GM10266 (cell line): ENCODE data around the gene MLYCD.

Source experiments
- DNase-seq: peaks from one replicate; pipeline ENCODE4 v3.0.0; 2012; ENCODE audit errors: extremely low spot score
- TF ChIP-seq, protein P1 (sequence below): IDR thresholded peaks from 2 replicates; pipeline ENCODE4 v1.5.1; 2012; ENCODE audit warnings: mild to moderate bottlenecking, low read depth; ENCODE audit not compliant: control insufficient read depth, insufficient read depth; ENCODE audit errors: missing control alignments

Gene MLYCD

GRCh38 chr16:83856792-83857191 lies 42.1 kb upstream of the MLYCD start:
- no peak for DNase-seq
- TF ChIP-seq, protein P1, sequence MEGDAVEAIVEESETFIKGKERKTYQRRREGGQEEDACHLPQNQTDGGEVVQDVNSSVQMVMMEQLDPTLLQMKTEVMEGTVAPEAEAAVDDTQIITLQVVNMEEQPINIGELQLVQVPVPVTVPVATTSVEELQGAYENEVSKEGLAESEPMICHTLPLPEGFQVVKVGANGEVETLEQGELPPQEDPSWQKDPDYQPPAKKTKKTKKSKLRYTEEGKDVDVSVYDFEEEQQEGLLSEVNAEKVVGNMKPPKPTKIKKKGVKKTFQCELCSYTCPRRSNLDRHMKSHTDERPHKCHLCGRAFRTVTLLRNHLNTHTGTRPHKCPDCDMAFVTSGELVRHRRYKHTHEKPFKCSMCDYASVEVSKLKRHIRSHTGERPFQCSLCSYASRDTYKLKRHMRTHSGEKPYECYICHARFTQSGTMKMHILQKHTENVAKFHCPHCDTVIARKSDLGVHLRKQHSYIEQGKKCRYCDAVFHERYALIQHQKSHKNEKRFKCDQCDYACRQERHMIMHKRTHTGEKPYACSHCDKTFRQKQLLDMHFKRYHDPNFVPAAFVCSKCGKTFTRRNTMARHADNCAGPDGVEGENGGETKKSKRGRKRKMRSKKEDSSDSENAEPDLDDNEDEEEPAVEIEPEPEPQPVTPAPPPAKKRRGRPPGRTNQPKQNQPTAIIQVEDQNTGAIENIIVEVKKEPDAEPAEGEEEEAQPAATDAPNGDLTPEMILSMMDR: no peak

DNA sequence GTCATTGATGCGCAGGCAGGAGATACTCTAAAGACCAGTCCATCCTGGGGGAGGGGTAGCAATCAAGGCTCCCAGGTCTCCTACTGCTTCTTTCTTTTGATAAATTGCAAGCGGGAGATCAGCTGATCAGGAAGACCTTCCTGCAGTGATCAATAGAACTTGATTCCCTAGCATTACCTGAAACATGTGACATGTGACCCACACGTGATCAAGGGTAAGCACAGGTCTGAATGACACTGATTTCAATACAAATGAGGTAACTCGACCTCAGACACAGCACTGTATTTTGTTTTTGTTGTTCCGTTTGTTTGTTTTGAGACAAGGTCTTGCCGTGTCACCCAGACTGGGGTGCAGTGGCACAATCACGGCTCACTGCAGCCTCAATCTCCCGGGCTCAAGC lies 39.6 kb upstream of the MLYCD start:
- no peak for DNase-seq
- TF ChIP-seq, protein P1: no peak

DNA sequence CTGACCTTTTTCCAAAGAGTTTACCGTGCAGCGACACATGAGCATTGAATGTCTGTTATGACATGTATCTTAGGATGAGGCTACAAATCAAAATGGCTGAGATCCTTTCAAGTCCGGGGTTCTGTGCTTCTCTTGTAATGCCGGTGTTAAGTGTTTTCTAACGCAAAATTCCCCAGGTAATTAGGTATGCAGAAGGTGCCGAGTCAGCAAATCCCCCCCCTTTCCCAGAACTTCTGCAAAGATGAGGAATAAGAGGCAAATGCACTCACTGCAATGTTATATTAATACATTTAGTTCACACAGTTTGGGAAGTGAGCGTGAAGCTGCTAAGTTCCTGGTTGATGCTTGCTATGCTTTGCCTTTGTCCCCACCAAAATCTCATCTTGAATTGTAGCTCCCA lies 36.3 kb upstream of the MLYCD start:
- DNase-seq: no peak
- TF ChIP-seq, protein P1: no peak

DNA sequence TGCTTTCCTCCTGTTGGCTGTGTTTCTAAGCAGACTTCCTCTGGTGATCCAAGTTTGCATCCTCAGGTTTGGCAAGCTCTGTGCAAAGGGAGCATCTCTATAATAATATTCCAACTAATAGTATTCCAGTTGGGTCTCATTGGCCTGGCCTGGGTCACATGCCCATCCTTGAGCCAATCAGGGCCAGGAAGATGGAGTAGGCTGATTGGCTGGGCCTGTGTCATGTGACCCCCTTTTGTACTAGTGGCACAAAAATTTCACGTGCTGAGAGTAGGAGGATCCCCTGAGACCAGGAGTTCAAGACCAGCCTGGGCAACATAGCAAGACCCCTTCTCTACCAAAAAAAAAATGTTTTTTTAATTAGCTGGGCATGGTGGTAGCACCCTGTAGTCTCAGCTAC lies 35.2 kb upstream of the MLYCD start:
- TF ChIP-seq, protein P1: no peak

GRCh38 chr16:83870830-83871229 lies 28.1 kb upstream of the MLYCD start:
- TF ChIP-seq, protein P1: no peak
- no peak for DNase-seq

More for the DNA sequence above, 35.2 kb upstream of the MLYCD start:
- no peak for DNase-seq

DNA sequence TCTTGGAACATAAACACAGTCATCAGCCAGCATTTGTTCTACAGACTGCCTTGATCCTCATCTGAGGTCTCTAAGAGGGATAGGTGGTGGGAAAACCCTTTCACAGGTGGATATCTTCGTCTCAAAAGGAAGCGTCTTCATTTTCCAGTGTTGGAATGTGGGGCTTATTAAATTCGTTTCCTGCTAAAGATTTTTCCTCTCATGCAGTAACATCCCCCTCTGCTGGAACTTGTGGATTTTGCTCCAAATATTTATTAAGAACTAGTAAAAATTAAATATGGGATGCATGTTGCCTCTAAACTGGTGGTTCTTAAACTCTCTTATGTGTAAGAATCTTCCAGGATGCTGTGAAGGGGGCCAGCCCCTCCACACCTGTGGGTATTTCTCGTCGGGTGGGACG lies 20.1 kb upstream of the MLYCD start:
- TF ChIP-seq, protein P1: no peak
- DNase-seq: no peak

GRCh38 chr16:83882163-83882885 lies 16.6 kb upstream of the MLYCD start:
- TF ChIP-seq, protein P1: no peak

More at GRCh38 chr16:83882163-83882885, 16.6 kb upstream of the MLYCD start:
- DNase-seq: no peak
